GM18517 (cell line): ENCODE data around the gene ERN1.
A peak's percentile ranks its signal among the peaks of the same experiment; 100 is the strongest.

ENCODE experiments used
- ATAC-seq: cut with Tn5 transposase; IDR thresholded peaks from one replicate; pipeline ENCODE4 v1.9.1; 2021; ENCODE audit warnings: mild to moderate bottlenecking, moderate library complexity; ENCODE audit not compliant: unreplicated experiment

ERN1 gene

GRCh38 chr17:64064331-64064730, 65.6 kb downstream of the ERN1 start:
- ATAC-seq, result no peak

GRCh38 chr17:64063766-64064224, 66.1 kb downstream of the ERN1 start:
- no peak for ATAC-seq

- no peak for ATAC-seq
These were observed 66.9 kb downstream of the ERN1 start for GRCh38 chr17:64063088-64063487.

GRCh38 chr17:64061178-64061898, 68.6 kb downstream of the ERN1 start:
- ATAC-seq, result peak; percentile 45

GRCh38 chr17:64060331-64060730, 69.6 kb downstream of the ERN1 start:
- ATAC-seq, result no peak

- no peak for ATAC-seq
These were observed 70.2 kb downstream of the ERN1 start for GRCh38 chr17:64059756-64060155.

- no peak for ATAC-seq
These were observed 71.3 kb downstream of the ERN1 start for GRCh38 chr17:64058621-64059020.

GRCh38 chr17:64057701-64058263, 72.2 kb downstream of the ERN1 start:
- ATAC-seq, result no peak

- ATAC-seq, result peak; percentile 77
These were observed 73.5 kb downstream of the ERN1 start for GRCh38 chr17:64056269-64057005.

- no peak for ATAC-seq
These were observed 74.5 kb downstream of the ERN1 start for GRCh38 chr17:64055183-64056142.

GRCh38 chr17:64054304-64054703, 75.6 kb downstream of the ERN1 start:
- no peak for ATAC-seq

GRCh38 chr17:64053101-64053500, 76.8 kb downstream of the ERN1 start:
- ATAC-seq, result no peak

GRCh38 chr17:64051153-64051552, 78.8 kb downstream of the ERN1 start:
- ATAC-seq, result no peak

GRCh38 chr17:64048805-64049204, 81.1 kb downstream of the ERN1 start:
- ATAC-seq, result no peak

- no peak for ATAC-seq
These were observed 84.8 kb downstream of the ERN1 start for GRCh38 chr17:64045176-64045575.

GRCh38 chr17:64042700-64043485, 87.1 kb downstream of the ERN1 start:
- ATAC-seq, result no peak

GRCh38 chr17:64041912-64042311, 88.0 kb downstream of the ERN1 start:
- no peak for ATAC-seq

- ATAC-seq, result no peak
These were observed 89.7 kb downstream of the ERN1 start for GRCh38 chr17:64040206-64040605.

GRCh38 chr17:64039106-64039400, 90.9 kb downstream of the ERN1 start:
- ATAC-seq, result no peak
